BLaER1 treated with 17β-estradiol and CSF1 and Interleukin-3, amounts not matched to agents 10 nM and 100 nM (cell line): ENCODE measurements around the gene NEIL1.

Source experiments
- H3K27ac ChIP-seq, 11 experiments: shearing (Covaris generic); formaldehyde crosslinking; 2 replicates each; pipeline ENCODE4 v1.8.1; 2022
- H3K27me3 ChIP-seq, 11 experiments: shearing (Covaris generic); formaldehyde crosslinking; 2 replicates each; pipeline ENCODE4 v1.8.1; 2022
- H3K36me3 ChIP-seq, 11 experiments: shearing (Covaris generic); formaldehyde crosslinking; 2 replicates each; pipeline ENCODE4 v1.8.1; 2022
- H3K4me1 ChIP-seq, 10 experiments: shearing (Covaris generic); formaldehyde crosslinking; 2 replicates each; pipeline ENCODE4 v1.8.1; 2022
- H3K4me2 ChIP-seq, 11 experiments: shearing (Covaris generic); formaldehyde crosslinking; 2 replicates each; pipeline ENCODE4 v1.8.1; 2022
- H3K4me3 ChIP-seq, 10 experiments: shearing (Covaris generic); formaldehyde crosslinking; 2 replicates each; pipeline ENCODE4 v1.8.1; 2022
- H3K9ac ChIP-seq, 11 experiments: shearing (Covaris generic); formaldehyde crosslinking; 2 replicates each; pipeline ENCODE4 v1.8.1; 2022
- H3K9me3 ChIP-seq, 11 experiments: shearing (Covaris generic); formaldehyde crosslinking; replicated peaks in 1 of 11; 2 replicates each; pipeline ENCODE4 v1.8.1; 2022
- H4K20me1 ChIP-seq, 11 experiments: shearing (Covaris generic); formaldehyde crosslinking; 2 replicates each; pipeline ENCODE4 v1.8.1; 2022
- Cebpa-rat ChIP-seq, 11 experiments: shearing (Covaris generic); IDR thresholded peaks; 2 replicates each; pipeline ENCODE4 v1.8.1; 2022

Gene NEIL1

GRCh38 chr15:75367006-75367405, 20.2 kb downstream of the NEIL1 start:
- Histone ChIP-seq H3K4me2 (peak overlapping the region in 10 of 11 experiments; percentile 82 to 96 (median 93); a peak in 18 of 22 replicates), H3K36me3 (peaks cover 55 to 82% (median 68%) of the 10 kb centered on the region in 11 experiments), H4K20me1 (peaks cover 17 to 60% (median 34%) of the 10 kb centered on the region in 11 experiments; a peak in 20 of 22 replicates), H3K27me3 (no peaks in the 10 kb centered on the region), H3K4me3 (peak overlapping the region in 4 of 10 experiments; percentile 81 to 92 (median 84); a peak in 3 of 20 replicates), H3K27ac (no peak overlapping the region), H3K9me3 (no peaks in the 10 kb centered on the region), H3K9ac (peak overlapping the region in 6 of 11 experiments; percentile 92 to 99 (median 96); a peak in 11 of 22 replicates), H3K4me1 (peaks cover 25 to 63% (median 55%) of the 10 kb centered on the region in 10 experiments)
- no peak for TF ChIP-seq Cebpa-rat (IDR thresholded peaks at IDR 0.05)

- no peak for TF ChIP-seq Cebpa-rat (IDR thresholded peaks at IDR 0.05)
- H3K9me3 ChIP-seq = no peaks in the 10 kb centered on the region
- H3K27ac ChIP-seq = peak overlapping the region in 9 of 11 experiments; percentile 24 to 99 (median 96); a peak in 16 of 22 replicates
- peaks cover 25 to 59% (median 50%) of the 10 kb centered on the region in 10 experiments for H3K4me1 ChIP-seq
- H3K9ac ChIP-seq = peak overlapping the region; percentile 92 to 99 (median 95); a peak in 20 of 22 replicates
- peaks cover 60 to 82% (median 69%) of the 10 kb centered on the region in 11 experiments for H3K36me3 ChIP-seq
- H3K27me3 ChIP-seq = no peaks in the 10 kb centered on the region
- H3K4me2 ChIP-seq = peak overlapping the region; percentile 82 to 96 (median 93)
- peaks cover 17 to 55% (median 34%) of the 10 kb centered on the region in 11 experiments; a peak in 20 of 22 replicates for H4K20me1 ChIP-seq
- H3K4me3 ChIP-seq = peak overlapping the region; percentile 75 to 92 (median 83)
Observed at GRCh38 chr15:75367406-75367912, 20.6 kb downstream of the NEIL1 start.

- H3K36me3 ChIP-seq = peaks cover 61 to 83% (median 74%) of the 10 kb centered on the region in 11 experiments
- H3K4me3 ChIP-seq = peak within 1 kb of the TSS; percentile 75 to 92 (median 83)
- no peaks in the 10 kb centered on the region for H3K27me3 ChIP-seq
- no peaks in the 10 kb centered on the region for H3K9me3 ChIP-seq
- H3K9ac ChIP-seq = peak within 1 kb of the TSS; percentile 92 to 99 (median 95)
- peaks cover 25 to 53% (median 44%) of the 10 kb centered on the region in 10 experiments for H3K4me1 ChIP-seq
- peak within 1 kb of the TSS; percentile 93 to 99 (median 96) for H3K27ac ChIP-seq
- TF ChIP-seq Cebpa-rat (IDR thresholded peaks at IDR 0.05) = no peak
- H3K4me2 ChIP-seq = peak within 1 kb of the TSS; percentile 82 to 96 (median 93)
- peaks cover 18 to 51% (median 34%) of the 10 kb centered on the region in 11 experiments; a peak in 20 of 22 replicates for H4K20me1 ChIP-seq
Observed at GRCh38 chr15:75367913-75368688, 21.3 kb downstream of the NEIL1 start, which contains the start of gene MAN2C1. MAN2C1 (minus strand) TSS chr15:75368607; CDS start chr15:75368583, 24 bp downstream.

- TF ChIP-seq Cebpa-rat (IDR thresholded peaks at IDR 0.05) = no peak
- Histone ChIP-seq H3K4me2 (peak overlapping the region; percentile 82 to 96 (median 93)), H4K20me1 (peaks cover 23 to 53% (median 37%) of the 10 kb centered on the region in 11 experiments; a peak in 20 of 22 replicates), H3K9me3 (no peaks in the 10 kb centered on the region), H3K4me3 (peak overlapping the region; percentile 75 to 92 (median 83)), H3K27me3 (no peaks in the 10 kb centered on the region), H3K9ac (peak overlapping the region; percentile 92 to 99 (median 95)), H3K27ac (peak overlapping the region; percentile 93 to 99 (median 96)), H3K4me1 (peaks cover 24 to 46% (median 38%) of the 10 kb centered on the region in 10 experiments), H3K36me3 (peaks cover 63 to 83% (median 79%) of the 10 kb centered on the region in 11 experiments)
Observed at GRCh38 chr15:75368689-75369239, 21.9 kb downstream of the NEIL1 start.

- Histone ChIP-seq H3K4me1 (peaks cover 24 to 40% (median 36%) of the 10 kb centered on the region in 10 experiments), H3K27ac (0 out of 22 replicates have a peak overlapping the region, but pooled peaks of 1 of the 11 experiments have one; percentile 12), H3K9ac (peak overlapping the region in 10 of 11 experiments; percentile 92 to 99 (median 95); a peak in 12 of 22 replicates), H4K20me1 (peaks cover 17 to 55% (median 30%) of the 10 kb centered on the region in 11 experiments; a peak in 19 of 22 replicates), H3K4me2 (peak overlapping the region in 9 of 11 experiments; percentile 82 to 96 (median 93); a peak in 17 of 22 replicates), H3K9me3 (no peaks in the 10 kb centered on the region), H3K27me3 (no peaks in the 10 kb centered on the region), H3K4me3 (peak overlapping the region in 2 of 10 experiments; percentile 75 to 83; a peak in 3 of 20 replicates), H3K36me3 (peaks cover 63 to 83% (median 79%) of the 10 kb centered on the region in 11 experiments)
- no peak for TF ChIP-seq Cebpa-rat (IDR thresholded peaks at IDR 0.05)
Observed at GRCh38 chr15:75369897-75370581, 23.2 kb downstream of the NEIL1 start.

GRCh38 chr15:75371486-75371885, 24.6 kb downstream of the NEIL1 start:
- H3K9ac ChIP-seq = peak overlapping the region in 5 of 11 experiments; percentile 6 to 37 (median 20); a peak in 2 of 22 replicates
- H4K20me1 ChIP-seq = peaks cover 12 to 46% (median 22%) of the 10 kb centered on the region in 11 experiments; a peak in 19 of 22 replicates
- peaks cover 24 to 38% (median 35%) of the 10 kb centered on the region in 10 experiments for H3K4me1 ChIP-seq
- no peaks in the 10 kb centered on the region for H3K27me3 ChIP-seq
- H3K9me3 ChIP-seq = no peaks in the 10 kb centered on the region
- peaks cover 63 to 83% (median 79%) of the 10 kb centered on the region in 11 experiments for H3K36me3 ChIP-seq
- 0 out of 22 replicates have a peak overlapping the region, but pooled peaks of 1 of the 11 experiments have one; percentile 10 for H3K4me2 ChIP-seq
- H3K4me3 ChIP-seq = no peak overlapping the region
- no peak for TF ChIP-seq Cebpa-rat (IDR thresholded peaks at IDR 0.05)
- H3K27ac ChIP-seq = no peak overlapping the region

- Histone ChIP-seq H3K4me1 (peaks cover 23 to 35% (median 29%) of the 10 kb centered on the region in 10 experiments), H3K4me2 (0 out of 22 replicates have a peak overlapping the region, but pooled peaks of 1 of the 11 experiments have one; percentile 10), H3K4me3 (no peak overlapping the region), H4K20me1 (peaks cover 6 to 40% (median 16%) of the 10 kb centered on the region in 11 experiments; a peak in 19 of 22 replicates), H3K9ac (0 out of 22 replicates have a peak overlapping the region, but pooled peaks of 5 of the 11 experiments have one; percentile 6 to 37 (median 20)), H3K36me3 (peaks cover 64 to 83% (median 79%) of the 10 kb centered on the region in 11 experiments), H3K27me3 (no peaks in the 10 kb centered on the region), H3K27ac (no peak overlapping the region), H3K9me3 (no peaks in the 10 kb centered on the region)
- no peak for TF ChIP-seq Cebpa-rat (IDR thresholded peaks at IDR 0.05)
Observed at GRCh38 chr15:75371901-75372688, 25.3 kb downstream of the NEIL1 start.
